Hepatic stellate cell (primary cell): Measurements from ENCODE around the gene CD244.

Experiments
- DNase-seq: peaks from one replicate; pipeline ENCODE4 v3.0.0; 2011; ENCODE audit warnings: low spot score

The CD244 gene

DNA sequence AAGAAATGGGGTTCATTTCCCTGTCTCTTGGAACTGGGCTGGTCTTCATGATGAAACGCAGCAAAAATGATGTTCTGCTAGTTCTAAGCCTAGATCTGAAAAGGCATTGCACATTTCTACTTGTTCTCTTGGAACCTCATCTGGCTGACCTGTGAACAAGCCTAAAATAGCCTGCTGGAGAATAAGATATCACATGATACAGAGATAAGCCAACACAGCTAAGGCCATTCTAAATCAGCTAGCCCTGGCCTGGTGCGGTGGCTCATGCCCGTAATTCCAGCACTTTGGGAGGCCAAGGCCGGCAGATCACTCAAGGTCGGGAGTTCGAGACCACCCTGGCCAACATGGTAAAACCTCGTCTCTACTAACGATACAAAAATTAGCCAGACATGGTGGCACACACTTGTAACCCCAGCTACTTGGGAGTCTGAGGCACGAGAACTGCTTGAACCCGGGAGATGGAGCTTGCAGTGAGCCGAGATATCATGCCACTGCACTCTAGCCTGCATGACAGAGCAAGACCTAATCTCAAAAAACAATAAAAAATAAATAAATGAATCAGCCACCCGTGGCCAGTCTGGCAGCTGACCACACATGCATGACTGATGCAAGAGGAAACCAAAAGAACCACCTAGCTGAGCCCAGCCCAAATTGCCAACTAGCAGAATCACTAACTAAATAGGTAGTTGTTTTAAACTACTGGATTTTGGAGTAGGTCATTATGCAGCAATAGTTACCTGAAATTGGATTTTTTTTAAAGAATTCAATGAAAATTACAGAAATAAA, 18.0 kb downstream of the CD244 start:
- no peak for DNase-seq

DNA sequence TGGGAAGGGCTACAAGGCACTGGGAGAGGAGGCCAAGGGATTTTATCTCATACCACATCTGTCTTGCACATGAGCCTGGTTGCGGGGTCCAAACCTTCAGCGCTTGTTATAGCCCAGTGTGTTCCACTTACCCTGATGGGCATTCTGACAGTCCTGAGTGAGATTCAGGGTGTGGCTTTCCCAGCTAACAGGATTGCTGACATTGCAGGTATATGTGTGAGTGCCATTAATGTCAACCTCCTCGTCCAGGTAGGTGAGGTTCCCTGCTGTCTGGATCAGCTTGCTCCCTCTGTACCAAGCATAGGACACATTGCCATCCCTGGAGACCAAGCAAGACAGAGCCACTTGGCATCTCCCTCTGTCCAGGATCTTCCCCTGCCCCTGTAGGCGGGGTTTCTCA, 21.6 kb downstream of the CD244 start:
- no peak for DNase-seq

DNA sequence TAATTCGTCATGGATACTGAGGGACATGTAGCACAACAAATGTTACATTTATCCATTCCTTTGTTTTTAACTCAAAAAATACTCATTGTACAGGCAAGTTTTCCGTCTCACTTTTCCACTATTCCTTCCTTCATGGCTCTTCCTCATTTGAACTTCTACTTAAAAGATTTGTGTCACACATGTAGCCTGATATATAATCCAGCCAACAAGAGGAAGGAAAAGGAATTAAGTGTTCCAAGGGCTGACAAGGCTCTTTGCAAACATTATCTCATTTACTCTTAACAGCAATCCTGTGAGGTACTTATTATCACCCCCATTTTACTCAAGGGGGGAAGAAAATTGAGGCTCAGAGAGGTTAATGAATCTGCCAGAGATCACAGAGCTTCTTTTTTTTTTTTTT, 22.9 kb downstream of the CD244 start:
- no peak for DNase-seq

DNA sequence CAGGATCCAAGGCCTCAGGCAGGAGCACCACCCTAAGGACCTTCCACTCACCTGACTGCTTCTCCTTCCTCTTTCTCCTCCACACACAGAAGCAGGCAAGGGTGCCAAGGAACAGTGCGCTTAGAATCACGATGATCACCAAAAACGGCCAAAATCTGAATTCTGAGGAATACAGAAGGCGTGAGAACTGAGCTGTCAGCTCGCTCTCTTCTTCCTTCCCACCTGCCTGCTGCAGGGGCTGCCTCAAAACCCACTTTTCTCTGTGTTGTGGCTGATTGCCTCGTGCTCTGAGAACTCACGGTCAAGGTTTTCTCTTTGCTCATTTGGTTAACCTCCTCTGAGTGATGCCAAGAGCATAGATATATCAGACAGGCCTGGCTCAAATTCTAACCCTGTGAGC, 23.8 kb downstream of the CD244 start:
- no peak for DNase-seq

DNA sequence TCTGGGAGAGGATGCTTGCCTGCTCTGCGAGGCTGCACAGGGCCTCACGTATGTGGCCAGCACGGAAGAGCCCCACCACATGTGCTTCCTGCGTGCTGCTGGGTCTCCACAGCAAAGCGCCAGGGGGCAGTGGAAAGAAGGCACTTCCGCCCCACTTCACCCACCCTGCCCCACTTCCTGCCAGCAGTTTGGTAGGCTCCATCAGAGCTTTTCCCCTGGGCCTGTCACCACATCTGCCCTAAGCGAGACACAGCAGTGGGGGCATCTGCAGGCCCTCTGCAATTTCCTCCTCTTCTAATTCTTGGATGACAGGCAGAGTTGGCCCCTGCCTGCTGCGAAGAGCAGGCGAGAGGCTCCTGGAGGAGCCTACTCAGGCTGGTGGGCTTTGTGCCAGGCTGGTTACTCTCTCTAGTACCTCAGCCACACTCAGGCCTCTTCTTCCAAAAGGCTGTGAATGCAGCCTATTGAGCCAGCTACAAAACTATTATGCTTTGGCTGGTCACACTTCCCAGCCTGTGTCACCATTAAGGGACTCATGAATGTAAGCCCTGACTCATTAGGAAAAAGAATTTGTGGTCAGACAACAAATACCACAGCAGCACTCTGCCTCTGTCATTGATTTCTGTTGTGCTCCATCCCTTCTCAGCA, 25.0 kb downstream of the CD244 start:
- DNase-seq: no peak

DNA sequence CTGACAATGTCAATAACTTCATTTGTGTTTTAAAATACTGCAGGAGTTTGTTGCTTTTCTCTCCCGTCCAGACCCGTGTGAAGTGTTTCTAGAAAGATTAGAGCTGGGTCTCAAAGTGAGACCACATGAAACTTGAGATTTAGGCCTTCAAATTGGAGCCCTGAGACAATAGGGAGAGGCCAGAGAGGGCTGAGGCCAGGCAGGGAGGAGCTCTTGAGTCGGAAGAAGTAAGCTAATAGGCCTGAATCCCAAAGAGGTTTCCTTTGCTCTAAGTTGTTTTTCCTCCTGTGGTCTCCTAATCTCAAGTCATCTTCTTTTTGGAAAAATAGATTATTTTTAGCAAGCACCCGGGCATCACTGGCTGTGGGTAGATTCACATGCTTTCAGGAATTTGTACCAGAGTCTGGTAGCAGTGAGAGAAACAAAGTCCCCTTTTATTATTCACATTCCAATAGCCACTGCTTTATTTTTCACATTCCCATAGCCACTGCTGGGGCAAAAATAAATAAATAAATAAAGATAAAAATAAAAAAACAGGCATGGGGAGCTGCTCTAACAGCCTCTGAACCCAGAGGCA, 25.6 kb downstream of the CD244 start:
- no peak for DNase-seq

DNA sequence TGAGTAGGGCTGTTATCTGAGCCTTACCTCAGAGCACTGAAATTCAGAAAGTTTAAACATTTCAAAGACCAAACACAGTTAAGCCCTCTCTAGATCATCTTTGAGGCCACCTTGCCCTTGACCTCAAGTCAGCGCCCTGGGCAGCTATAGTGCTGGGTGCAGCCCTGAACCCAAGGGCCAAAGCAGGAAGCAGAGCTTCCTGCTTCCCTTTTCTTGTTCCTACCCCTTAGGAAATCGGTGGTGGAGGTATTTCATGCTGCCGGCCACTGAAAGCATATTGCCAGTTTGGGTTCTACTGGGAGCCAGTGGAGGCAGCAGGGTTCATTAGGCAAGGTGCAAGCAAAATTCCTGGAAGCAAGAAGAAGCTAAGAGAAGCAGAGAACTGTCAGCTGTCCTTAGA, 26.1 kb downstream of the CD244 start:
- DNase-seq: no peak

DNA sequence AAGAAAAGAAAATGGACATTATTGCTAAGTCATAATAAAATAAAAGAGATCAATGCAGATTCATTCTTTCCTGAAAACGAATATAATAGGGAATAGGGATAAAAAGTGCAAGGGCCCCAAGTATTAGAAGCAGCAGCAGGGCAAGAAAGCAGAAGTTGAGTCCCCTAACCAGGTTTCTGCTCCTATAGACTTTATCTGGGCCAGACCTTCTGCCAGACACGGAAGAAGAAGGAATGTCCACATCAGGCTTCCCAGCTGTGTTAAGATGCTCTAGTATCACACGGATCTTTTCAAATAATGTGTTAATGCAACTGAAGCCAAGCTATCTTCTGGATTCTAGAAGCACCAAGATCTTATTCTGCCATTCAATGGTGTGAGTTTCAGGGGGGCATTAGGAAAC, 26.9 kb downstream of the CD244 start:
- DNase-seq: no peak

DNA sequence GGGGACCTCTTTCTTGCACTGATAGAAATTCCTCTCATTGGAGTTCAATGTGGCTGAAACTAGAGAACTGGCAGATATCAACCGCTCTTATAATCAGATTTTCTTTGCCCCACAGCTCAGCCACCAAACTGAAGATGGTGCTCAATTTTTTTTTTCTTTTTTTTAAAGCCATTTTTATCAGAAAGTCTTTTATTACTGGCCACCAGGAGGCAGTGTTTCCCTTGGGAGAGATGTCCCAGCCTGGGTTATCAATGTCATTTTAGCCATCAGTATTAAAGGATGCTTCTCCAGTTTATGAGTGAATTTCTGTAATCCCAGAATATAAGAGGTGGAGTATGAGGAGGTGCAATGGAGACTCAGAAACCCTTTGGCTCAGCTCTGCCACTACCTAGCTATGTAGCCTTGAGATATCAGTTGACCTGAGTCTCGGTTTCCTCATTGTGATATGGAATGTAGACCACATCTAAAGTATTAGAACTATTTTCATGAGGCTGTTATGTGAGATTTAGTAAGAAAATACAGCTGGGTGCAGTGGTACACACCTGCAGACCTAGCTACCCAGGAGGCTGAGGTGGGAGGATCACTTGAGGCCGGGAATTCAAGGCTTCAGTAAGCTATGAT, 27.6 kb downstream of the CD244 start:
- DNase-seq: peak; percentile 15

DNA sequence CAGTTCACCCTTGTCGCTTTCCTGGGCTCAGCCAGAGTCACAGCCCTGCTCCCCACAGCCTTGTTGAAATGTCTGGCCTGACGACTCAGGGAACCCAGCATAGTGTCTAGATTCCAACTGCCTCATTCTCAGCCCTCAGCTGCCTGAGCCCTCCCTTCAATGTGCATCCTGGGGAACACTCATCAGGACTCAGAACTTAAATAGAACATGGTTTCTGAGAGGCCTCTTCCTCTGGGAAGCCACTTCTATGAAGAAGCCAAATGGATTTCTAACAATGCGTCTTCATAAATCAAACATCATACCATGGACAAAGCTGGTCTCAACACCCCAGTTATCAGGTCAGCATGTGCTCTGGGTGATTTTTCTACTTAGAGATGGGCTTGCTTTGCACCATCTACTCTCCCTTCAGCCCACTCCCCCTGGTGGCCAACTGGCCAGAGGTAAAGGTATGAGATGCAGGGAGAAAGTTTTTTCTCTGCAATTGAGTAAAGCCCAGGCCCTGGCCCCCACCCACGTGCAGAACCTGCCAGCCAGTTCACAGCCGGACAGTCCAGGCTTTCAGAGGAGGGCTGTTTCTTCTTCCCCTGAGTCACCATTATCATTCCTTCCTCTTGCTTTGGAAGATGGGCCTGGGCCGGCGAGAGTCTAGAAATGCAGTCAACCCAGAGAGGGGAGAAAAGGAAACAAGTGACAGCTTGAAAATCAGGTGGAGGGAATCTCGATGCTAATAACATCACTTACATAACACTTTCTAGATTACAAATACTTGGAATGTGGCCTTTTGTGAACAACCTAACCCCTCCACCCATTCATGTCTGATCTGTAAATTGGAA, 32.1 kb downstream of the CD244 start:
- peak; percentile 7 for DNase-seq

DNA sequence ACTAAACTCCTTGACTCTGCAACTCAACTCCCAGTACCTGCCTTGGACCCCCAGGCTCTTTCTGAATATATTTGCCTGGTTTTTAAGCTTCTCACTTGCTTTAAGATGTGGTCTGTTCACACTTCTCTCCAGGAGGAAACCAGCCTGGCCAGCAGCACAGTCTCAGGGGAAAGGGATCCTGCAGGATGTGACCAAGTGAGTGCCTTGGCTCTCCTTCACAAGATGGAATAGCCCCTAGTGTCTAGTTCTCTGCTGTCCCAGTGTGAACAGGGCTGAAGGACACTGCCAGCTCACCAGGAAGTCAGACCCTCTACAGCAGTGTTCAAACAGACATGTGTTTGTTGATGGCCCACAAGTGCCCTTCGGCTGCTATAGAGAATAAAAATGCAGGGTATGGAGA, 32.9 kb downstream of the CD244 start:
- DNase-seq: no peak

DNA sequence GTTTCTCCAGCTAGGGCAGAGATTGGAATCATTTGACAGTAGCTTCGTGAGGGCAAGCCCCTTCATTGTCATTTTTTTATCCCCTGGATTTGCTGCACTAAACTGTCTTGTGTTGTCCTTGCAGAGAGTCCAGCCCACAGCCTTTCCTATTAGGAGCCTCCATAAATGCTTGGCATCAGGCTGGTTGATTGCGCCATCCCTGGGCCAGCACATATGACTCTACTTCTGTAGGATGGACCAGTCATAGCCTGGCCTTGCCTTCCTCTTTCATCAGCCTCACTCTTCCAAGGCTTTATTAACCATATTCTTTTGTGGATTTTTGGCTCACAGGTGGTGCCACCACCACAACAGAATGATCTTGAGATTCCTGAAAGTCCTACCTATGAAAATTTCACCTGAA, 35.3 kb downstream of the CD244 start:
- no peak for DNase-seq

DNA sequence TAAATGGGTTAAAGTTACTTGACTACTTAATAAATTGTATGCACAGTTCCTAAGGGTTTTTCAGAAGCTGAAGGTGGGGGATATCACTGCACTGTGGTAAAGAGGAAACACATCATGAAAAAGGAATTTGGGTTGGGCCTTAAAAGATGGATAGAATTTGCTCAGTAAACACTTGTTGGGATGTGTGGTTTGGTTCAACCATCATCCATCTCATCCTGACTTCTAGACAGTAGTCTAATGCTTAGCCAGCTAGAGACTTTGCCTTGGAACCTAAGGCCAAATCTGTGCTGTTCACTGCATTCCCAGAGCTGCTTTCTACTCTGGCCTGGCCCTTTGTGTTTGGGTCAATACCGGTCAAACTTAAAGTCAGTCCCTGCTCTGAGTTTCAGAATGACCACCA, 36.1 kb downstream of the CD244 start:
- no peak for DNase-seq

DNA sequence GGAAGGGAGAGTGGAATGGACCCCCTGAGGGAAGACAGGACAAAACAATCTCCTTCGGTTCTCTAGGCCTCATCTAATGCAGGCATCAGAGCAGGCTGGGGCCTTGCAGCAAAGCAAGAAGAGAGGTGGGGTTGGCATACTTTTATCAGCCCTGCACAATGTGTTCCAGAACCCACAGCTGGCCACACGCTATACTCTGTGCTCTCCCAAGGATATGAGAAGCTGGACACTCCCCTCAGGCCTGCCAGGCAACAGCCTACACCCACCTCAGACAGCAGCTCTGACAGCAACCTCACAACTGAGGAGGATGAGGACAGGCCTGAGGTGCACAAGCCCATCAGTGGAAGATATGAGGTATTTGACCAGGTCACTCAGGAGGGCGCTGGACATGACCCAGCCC, 39.4 kb downstream of the CD244 start:
- DNase-seq: no peak

DNA sequence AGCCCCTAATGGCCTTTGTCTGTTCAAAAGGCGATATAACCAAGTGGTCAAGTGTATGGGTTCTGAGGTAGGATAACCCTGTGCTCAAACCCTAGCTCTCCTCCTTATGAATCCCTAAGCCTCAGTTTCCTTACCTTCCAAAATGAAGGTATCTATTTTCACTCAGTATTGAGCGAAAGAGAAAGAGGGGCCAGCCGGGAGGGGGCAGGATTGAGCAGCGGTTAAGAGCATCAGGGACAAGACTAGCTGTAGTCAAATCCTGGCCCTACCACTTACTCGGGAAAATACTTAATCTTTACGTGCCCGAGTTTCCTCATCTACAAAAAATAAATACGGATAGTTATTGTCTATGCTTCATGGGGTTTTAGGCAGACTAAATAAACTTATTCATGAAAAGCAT, 41.1 kb downstream of the CD244 start:
- no peak for DNase-seq

DNA sequence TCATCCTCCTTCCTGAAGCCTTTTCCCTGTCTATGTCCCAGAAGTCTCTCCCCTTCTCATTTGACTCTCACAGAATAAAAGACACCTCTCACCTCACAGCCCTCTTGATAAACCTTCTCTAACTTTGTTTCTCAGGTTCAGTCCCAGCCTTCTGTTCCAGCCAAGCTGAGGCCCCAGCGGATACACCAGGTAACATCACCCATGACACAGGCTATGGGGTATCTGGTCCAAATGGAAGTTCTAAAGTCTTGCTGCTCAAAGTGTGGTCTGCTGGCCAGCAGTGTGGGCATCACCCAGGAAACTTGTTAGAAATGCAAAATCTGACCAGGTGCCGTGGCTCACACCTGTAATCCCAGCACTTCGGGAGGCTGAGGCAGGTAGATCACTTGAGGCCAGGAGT, 43.5 kb downstream of the CD244 start:
- no peak for DNase-seq

DNA sequence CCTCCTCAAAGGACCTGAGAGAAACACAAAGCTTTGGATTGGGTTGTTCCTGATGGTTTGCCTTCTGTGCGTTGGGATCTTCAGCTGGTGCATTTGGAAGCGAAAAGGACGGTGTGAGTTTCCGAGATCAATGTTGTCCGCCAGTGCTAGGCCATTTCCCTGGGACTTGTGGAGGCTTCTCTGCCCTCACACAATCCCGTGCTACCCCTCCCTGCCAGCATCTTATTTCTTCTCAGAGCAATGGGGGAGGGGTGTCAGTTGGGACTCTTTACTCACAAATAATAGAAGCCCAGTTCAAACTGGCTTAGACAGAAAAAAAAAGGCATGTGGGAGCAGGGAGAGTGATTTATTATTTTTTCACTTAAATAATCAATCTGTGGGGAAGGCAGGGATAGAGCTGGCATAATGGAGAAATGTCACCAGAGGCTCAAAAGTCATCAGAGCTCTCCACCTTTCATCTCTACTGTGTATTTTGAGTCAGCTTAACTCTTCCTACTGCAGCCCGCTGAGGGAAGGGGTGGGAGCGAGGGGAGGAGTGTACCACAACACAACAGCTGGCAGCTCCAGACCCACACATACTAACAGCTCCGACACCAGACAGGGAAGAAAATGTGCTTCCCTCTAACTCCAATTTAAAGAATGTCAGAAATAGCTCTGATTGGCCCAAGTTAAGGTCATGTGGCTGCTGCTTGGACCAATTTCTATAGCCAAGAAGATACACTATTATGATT, 44.3 kb downstream of the CD244 start:
- DNase-seq: no peak

DNA sequence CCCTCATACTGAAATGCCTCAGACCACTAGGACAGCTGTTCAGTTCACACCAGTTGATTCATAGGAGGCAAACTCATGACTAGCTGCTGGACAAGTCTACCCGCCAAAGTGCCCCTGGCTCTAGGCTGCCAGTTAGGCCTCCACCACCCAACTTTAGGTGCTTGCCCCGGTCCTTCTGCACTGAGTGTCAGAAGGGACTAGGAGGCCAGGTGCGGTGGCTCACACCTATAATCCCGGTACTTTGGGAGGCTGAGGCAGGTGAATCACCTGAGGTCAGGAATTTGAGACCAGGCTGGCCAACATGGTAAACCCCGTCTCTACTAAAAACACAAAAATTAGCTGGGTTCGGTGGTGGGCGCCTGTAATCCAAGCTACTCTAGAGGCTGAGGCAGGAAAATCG, 47.8 kb downstream of the CD244 start:
- DNase-seq: no peak

DNA sequence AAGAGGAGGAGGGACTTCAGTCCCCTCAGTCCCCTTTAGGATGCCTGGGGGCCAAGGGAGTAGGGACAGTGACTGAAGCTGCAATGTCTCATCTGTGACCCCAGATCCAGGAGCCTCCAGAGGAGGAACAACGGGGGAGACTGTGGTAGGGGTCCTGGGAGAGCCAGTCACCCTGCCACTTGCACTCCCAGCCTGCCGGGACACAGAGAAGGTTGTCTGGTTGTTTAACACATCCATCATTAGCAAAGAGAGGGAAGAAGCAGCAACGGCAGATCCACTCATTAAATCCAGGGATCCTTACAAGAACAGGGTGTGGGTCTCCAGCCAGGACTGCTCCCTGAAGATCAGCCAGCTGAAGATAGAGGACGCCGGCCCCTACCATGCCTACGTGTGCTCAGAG, 48.4 kb downstream of the CD244 start:
- no peak for DNase-seq

DNA sequence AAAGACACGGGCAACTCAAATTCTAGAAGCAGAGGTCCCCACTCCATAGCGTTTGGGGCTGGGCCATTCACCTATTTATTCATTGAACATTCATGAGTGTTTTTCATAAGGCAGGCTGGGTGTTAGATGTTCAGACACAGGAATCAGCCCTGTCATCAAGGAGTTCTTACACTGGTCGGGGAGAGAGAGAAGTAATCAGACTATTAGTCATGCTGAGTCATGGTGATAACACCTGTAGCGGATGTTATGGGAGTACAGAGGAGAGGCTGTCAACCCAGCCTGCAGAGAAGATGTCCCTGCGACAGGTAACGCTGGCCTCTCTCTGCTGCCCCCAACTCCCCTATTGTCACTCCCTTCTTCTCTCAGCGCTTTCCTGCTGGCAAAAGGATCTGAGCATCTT, 49.5 kb downstream of the CD244 start:
- DNase-seq: no peak

DNA sequence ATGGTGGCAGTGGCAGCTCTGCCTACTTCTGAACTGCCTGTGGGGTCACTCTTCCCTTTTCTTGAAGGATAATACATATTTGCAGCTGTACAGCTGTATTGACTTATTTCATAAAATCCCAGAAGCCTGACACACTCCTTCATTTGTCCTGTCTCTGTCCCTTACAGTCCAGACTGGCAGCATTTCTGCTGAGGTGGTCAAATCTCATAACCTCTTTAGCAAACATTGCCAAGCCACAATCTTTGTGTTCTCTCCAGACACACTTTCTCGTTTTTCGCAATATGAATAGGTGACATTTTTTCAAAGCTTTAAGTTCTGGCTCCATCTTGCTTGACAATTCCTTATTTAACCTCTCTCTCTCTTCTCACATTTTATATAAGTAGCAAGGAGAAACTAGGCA, 51.5 kb downstream of the CD244 start:
- DNase-seq: no peak

DNA sequence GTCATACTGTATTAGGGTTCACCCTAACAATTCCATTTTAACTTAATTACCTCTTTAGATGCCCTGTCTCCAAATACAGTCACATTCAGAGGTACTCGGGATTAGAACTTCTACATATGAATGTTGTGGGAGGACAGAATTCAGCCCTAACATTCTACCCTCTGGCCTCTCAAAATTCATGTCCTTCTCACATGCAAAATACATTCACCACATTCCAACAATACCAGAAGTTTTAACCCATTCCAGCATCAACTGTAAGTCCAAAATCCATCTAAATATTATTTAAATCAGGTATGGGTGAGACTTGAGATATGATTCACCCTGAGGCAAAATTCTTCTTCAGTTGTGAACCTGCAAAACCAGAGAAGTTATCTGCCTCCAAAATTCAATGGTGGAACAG, 52.2 kb downstream of the CD244 start:
- no peak for DNase-seq
